H1 (cell line): Measurements from ENCODE around the gene SP5.

Source experiments
- CTCF ChIP-seq, 3 experiments: IDR thresholded peaks; 1 replicate in 2 of 3; 2 replicates in 1 of 3; pipeline versions ENCODE4 v1.5.1 to v1.6.1; 2011; ENCODE audit warnings: low read length in 3 of 3, mild to moderate bottlenecking in 3 of 3, inconsistent platforms in 2 of 3, low read depth in 1 of 3, moderate library complexity in 1 of 3; ENCODE audit not compliant: insufficient read depth in 1 of 3; ENCODE audit errors: control extremely low read depth in 1 of 3
- EZH2 ChIP-seq: fragments of 200-600 bp; sonication (generic); IDR thresholded peaks from 2 replicates; pipeline ENCODE4 v1.7.1; 2012; ENCODE audit warnings: low read depth, mild to moderate bottlenecking, moderate library complexity, low read length, inconsistent platforms; ENCODE audit not compliant: severe bottlenecking
- JUN ChIP-seq: IDR thresholded peaks from 2 replicates; pipeline ENCODE4 v1.6.1; 2011; ENCODE audit warnings: low read depth, mild to moderate bottlenecking, improper control_type of control experiment, low read length
- POLR2A ChIP-seq, 2 experiments: IDR thresholded peaks; 1 replicate in 1 of 2; 2 replicates in 1 of 2; pipeline ENCODE4 v1.6.1; 2011; ENCODE audit warnings: low read depth in 2 of 2, low read length in 2 of 2, mild to moderate bottlenecking in 2 of 2; ENCODE audit errors: control extremely low read depth in 1 of 2
- RAD21 ChIP-seq, 2 experiments: IDR thresholded peaks in 1 of 2; conservative IDR thresholded peaks in 1 of 2; 2 replicates each; pipeline ENCODE4 v1.6.1; 2011; ENCODE audit warnings: low read depth in 2 of 2, low read length in 2 of 2, improper control_type of control experiment in 1 of 2, inconsistent platforms in 1 of 2, mild to moderate bottlenecking in 1 of 2, moderate library complexity in 1 of 2
- SIRT6 ChIP-seq: IDR thresholded peaks from one replicate; pipeline ENCODE4 v1.7.1; 2012; ENCODE audit warnings: low read length, inconsistent platforms
- SP2 ChIP-seq: IDR thresholded peaks from 2 replicates; pipeline ENCODE4 v1.6.1; 2012; ENCODE audit warnings: mild to moderate bottlenecking, low read length, inconsistent platforms
- SP4 ChIP-seq: IDR thresholded peaks from 2 replicates; pipeline ENCODE4 v1.6.1; 2012; ENCODE audit warnings: low read length, inconsistent platforms
- TF ChIP-seq, protein P1 (sequence below): IDR thresholded peaks from 2 replicates; pipeline ENCODE4 v1.6.1; 2012; ENCODE audit warnings: inconsistent platforms

- TF ChIP-seq RAD21 (IDR thresholded peaks at IDR 0.05 in 1 of 2, conservative IDR thresholded peaks at IDR 0.05 in 1 of 2; ENCODE audit: low read depth in 2 of 2, low read length in 2 of 2) (no peak), EZH2 (no peak), CTCF (IDR thresholded peaks at IDR 0.05; ENCODE audit: control extremely low read depth in 1 of 3, insufficient read depth in 1 of 3, low read depth in 1 of 3, low read length in 3 of 3) (no peak), POLR2A (IDR thresholded peaks at IDR 0.05; ENCODE audit: control extremely low read depth in 1 of 2, low read depth in 2 of 2, low read length in 2 of 2) (no peak), SP4 (no peak), SIRT6 (no peak), JUN (no peak), SP2 (no peak)
- TF ChIP-seq, protein P1, sequence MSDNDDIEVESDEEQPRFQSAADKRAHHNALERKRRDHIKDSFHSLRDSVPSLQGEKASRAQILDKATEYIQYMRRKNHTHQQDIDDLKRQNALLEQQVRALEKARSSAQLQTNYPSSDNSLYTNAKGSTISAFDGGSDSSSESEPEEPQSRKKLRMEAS, result no peak
Observed at GRCh38 chr2:170711196-170711773, 3.9 kb upstream of the SP5 start.
